ENCODE results near the gene RFC4.
"Not testable (repeated sequence)": the region's sequence is repeated elsewhere in the genome, so short reads cannot be mapped to it uniquely, and the experiment has no call there.

RFC4 gene

DNA sequence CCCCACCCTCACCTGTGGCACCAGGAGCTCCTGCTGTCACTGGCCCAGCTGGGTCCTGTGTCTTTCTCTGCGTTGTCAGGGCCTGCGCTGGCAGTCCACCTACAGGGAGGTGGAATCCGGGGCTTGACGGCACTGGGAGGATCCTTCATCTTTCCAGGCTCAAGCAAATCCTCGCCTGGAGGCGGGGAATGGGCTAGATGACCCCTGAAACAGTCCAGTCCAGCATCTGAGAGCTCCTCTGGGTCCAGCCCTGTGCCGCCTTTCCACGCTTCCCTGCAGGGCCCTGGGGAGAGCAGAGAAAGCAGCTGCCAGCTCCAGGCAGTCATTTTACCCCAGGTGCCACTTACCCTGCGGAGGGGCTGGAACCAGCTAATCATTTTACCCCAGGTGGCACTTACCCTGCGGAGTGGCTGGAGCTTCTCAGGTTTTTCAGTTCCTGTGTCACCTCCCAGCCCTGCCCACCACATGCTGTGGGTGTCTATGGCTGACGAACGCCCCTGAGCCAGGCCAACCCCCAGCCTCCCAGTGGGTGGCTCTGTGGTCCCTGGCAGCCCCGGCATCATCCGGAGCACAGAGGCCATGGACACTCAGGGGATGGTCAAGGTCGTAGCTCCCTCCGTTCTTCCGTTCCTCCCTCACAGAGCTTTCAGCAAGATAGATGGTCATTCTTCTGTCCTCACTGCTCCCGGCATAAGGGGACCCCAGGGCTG, 18.3 kb upstream of the RFC4 start:
- no peak for DNase-seq (ENCODE audit: low read depth)

DNA sequence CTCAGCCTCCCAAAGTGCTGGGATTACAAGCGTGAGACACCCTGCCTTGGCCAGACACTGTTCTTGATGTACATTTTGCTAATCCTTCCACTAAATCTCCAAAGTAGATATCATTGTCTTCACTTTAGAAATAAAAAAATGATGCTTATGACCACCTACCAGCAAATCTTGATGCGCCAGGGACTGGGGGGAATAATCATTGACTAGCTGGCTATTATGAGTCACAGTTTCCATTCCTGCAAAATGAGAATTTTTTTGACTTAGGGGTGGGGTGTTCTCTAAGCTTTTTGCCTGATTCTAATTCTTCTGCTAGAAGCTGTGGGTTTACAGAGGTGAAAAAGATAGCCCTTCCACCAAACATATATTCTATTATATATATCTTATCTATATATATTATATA, 17.1 kb upstream of the RFC4 start:
- peak; percentile 47 for DNase-seq (ENCODE audit: low read depth)

DNA sequence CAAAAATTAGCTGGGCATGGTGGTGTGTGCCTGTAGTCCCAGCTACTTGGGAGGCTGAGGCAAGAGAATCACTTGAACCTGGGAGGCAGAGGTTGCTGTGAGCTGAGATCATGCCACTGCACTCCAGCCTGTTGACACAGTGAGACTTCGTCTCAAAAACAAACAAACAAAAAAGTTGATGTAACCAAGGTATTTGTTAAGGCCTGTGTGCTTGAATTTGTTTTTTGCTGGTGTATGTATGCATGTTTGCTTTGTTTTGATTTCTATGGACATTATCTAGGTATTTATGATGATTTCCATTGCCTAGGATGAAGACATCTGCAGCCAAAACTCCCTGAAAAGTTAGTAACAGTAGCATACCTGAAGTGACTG, 16.1 kb upstream of the RFC4 start:
- peak; percentile 10 for DNase-seq (ENCODE audit: low read depth)

DNA sequence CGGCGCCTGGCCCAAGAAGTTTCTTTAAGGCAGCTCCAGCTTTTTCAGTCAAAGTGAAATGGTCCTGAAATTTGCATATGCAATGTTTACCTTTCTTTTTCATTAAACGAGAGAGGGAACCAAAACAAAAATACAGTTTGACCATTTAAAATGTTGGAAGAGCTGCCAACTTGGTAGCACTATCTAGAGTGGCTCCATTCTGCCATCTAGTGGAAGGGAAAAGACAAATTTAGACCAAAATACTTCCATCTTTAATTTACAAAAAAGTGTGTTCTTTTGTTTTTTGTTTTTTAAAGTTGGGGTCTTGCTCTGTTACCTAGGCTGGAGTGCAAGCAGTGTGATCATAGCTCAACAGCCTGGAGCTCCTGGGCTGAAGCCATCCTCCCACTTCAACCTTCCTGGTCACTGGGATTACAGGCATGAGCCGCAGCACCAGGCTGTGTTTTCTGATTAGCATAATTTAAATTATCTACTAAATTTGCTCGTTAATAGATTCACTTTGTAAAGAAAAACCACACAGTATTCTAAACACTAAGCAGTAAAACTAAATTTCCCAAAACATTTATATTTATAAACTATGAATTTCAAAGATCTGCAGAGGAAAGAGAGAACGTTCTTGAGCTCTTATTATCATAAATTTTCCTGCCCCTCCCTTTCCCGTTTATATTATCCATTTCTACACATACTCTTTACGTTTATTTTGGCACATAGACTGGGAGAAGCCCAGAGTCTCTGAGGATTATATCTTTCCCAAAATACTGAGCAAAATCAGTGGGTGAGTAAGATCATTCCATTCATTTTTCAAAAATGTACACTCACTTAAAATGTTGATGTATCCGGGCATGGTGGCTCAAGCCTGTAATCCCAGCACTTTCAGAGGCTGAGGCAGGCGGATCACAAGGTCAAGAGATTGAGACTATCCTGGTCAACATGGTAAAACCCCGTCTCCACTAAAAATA, 15.4 kb upstream of the RFC4 start:
- peak; percentile 66 for DNase-seq (ENCODE audit: low read depth)

DNA sequence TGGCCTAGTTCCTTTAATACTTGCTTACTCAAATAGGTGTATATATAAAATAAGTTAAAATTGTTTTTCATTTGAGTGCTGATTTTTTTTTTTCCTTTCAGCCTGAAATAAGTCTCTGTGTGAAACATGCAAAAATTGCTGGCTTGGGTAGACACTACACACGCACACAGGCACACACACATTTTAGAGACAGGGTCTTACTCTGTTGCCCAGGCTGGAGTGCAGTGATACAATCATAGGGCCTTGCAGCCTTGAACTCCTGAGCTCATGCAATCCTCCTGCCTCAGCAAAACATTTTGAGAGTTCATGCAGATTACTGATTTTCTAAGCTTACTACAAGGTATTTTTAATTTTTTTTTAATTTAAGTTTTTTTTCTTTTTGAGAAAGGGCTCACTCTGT, 12.7 kb upstream of the RFC4 start:
- DNase-seq (ENCODE audit: low read depth) = no peak

DNA sequence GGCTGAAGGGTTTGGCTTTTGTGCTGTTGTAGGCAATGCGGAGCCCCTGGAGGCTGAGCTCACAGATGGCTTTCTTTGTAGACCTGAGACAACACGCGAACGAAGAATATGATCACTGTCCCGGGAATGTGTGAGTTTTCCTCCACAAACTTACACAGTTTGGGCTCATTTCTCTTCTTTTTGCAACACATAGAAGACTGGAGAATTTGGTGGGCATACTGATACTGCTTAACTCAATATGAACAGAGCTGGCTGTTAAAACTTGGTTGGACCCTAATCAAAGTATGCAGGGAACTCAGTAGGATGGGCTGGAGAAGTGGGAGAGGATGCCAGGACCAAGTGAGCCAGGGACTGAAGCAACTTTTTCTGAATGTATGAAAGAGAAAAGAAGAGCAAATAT, 12.2 kb upstream of the RFC4 start:
- no peak for DNase-seq (ENCODE audit: low read depth)

DNA sequence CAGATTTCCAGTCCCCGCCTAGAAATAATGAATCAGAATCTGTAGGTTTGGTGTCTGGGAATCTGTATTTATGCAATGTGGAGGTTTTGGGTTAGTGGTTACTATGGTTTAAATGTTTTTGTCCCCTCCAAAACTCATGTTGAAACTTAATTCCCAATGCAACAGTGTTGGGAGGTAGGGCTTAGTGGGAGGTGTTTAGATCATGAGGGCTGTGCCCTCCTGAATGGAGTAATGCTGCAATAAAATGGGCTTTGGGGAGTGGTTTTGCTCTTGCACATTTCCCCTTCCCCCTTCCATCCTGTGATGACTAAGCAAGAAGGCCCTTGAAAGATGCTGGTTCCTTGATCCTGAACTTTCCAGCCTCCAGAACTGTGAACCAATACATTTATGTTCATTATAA, 9.2 kb upstream of the RFC4 start:
- DNase-seq (ENCODE audit: low read depth) = peak; percentile 87

DNA sequence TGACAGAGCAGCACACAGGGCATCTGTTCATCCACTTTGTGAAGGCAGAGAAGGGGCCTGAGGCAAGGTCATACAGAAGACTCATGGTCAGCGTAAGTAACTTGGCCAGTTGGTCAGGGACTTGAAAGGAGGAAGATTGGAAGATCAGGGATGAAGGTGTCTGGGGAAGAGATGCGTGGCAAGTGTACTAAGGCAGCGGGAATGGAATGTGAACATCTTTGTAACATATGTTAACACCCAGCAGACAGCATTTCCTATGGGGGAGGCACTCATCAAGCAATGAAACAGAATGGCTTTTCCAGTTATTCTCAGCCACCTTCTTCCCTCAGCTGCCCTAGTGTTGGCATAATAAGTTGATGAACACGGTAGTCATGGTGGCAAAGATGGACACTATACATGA, 7.8 kb upstream of the RFC4 start:
- no peak for DNase-seq (ENCODE audit: low read depth)

DNA sequence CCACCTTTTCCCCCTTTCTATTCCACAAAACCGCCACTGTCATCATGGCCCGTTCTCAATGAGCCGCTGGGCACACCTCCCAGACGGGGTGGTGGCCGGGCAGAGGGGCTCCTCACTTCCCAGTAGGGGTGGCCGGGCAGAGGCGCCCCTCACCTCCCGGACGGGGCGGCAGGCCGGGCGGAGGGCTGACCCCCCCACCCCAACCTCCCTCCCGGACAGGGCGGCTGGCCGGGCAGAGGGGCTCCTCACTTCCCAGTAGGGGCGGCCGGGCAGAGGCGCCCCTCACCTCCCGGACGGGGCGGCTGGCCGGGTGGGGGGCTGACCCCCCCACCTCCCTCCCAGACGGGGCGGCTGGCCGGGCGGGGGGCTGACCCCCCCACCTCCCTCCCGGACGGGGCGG, 5.0 kb upstream of the RFC4 start:
- DNase-seq (ENCODE audit: low read depth) = not testable (repeated sequence)

DNA sequence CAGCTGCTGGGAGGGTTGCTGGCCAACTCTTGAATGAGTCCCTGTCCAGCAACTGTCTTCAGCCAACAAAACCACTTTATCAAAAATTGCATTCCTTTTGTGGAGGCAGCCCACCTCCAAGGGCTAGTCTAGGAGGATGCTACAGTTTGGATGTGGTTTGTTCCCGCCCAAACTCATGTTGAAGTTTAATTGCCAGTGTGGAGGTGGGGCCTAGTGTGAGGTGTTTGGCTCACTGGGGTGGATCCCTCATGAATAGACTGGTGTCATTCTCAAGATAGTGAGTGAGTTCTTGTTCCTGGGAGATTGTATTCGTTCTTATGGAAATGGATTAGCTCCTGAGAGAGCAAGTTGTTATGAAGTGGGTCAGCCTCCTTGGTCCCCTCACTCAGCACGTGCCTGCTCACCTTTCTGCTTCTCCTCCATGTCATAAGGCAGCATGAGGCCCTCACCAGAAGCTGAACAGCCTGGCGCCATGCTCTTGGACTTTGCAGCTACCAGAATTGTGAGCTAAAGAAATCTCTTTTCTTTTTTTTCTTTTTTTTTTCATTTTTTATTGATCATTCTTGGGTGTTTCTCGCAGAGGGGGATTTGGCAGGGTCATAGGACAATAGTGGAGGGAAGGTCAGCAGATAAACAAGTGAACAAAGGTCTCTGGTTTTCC, 4.2 kb upstream of the RFC4 start:
- no peak for DNase-seq (ENCODE audit: low read depth)

DNA sequence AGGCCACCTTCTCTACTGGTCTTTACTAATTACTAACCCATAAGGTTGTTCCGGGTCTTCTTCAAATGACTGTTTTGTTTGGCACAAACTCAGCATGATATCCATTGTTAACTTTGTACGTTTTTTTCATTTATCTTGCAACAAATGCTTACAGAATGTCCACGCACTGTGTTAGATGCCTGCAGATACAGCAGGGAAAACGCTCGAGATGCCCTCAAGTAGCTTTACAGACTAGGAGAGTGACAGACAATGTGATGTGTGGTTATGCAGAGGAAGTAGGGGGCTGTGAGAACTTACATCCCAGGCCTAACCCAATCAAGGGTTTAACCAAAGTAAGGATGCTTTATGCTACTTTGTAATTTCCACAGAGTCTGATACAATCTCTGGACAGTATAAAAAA, 949 bp upstream of the RFC4 start:
- no peak for DNase-seq (ENCODE audit: low read depth)

DNA sequence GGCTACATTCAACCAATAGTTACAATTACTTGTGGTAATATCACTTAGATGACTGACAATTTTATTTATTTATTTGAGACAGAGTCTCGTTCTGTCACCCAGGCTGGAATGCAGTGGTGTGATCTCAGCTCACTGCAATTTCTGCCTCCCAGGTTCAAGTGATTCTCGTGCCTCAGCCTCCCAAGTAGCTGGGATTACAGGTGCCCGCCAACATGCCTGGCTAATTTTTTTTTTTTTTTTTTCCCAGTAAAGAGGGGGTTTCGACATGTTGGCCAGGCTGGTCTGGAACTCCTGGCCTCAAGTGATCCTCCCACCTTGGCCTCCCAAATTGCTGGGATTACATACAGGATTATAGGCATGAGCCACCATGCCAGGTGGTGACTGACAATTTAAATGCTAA, 2.8 kb downstream of the RFC4 start:
- not testable (repeated sequence) for DNase-seq (ENCODE audit: low read depth)

DNA sequence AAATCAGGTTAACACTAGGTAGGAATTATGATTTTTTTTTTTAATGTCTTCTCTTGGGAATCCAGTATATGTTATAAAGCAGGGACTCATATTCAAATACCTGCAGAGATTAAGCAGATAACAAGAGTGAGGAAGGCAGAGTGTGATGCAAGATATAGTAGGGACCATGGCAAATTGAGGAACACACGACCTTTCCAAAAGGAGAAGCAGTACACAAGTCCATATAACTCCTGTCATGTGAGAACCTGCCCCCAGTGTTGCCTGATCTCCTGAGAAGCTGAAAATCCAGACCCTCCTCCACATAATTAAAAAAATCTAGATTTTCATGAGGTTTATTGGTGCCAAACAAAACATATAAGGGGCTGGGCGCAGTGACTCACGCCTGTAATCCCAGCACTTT, 3.6 kb downstream of the RFC4 start:
- no peak for DNase-seq (ENCODE audit: low read depth)

DNA sequence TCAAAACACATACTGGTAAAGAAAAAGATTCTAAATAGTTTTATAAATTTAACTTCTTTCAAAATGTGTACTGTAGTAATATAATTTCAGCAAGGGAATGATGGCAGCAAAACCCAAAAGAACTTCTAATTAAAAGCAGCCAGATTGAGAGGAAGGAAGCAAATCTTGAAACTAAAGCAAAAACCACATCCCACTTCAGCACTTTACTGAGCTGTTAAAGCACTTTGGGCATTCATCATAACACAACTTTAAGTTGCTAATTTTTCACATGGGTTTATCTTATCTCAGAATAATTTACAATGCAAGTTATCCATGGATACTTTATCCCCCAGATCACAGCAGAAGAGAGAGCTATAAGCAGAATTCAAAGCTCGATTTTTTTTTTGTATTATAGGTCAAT, 6.0 kb downstream of the RFC4 start:
- no peak for DNase-seq (ENCODE audit: low read depth)

DNA sequence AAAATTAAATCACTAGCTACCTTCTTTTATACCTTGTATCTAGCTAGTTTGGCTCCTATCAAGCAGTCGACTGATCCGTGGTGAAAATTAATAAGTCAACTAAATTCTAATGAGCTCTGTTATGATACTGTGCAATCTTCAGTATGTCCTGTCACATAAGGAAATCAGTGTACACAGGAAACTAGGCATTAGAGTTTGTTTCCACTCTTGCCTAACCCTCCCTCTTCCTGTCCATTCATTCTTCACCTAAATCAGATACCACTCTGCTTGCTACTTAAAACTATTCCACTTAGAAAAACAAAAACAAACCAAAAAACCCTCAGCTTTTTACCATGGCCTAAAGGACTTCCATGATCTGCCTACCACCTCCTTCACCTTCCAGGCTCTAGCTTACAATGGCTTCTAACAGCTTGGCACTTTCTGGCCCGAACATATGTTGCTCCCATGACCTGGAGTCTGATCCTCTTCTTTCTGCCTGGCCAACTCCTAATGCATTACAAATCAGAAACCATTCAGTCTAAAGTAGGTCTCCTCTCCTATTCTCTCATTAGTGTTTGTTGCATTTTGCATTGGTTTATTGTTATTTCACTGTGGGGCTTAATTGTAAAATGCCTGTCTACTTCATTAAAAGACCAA, 7.9 kb downstream of the RFC4 start:
- DNase-seq (ENCODE audit: low read depth) = peak; percentile 58

DNA sequence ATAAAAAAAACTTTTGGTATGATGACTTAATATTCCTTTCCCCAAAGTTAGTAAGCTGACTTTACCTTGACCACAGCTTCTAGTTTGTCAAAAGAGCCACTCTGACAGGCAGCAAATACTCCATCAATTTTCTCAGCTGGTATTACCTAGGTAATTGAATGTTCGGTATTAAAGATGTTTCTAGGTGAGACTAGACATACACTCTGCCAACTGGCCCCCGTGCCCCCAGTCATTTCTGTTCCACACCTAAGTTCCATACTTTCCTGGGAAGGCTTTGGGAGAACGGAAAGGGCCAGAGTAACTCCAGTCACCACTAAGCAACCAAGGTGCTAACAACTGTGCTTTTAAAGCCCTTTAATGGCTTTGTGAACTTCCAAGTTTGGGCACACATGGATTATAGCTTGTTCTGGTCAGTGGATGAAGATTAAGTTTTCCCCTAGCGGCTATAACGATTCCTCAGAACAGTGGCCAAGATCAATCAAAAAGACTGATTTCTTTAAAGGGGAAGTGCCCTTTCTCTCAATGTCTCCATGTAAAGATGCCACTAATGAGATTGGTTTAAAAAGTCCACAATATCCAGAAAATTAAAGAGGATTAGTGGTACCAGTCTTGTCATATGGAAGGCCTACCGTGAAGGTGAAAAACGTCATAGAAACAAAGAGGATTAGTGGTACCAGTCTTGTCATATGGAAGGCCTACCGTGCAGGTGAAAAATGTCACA, 15.9 kb downstream of the RFC4 start:
- peak; percentile 49 for DNase-seq (ENCODE audit: low read depth)

DNA sequence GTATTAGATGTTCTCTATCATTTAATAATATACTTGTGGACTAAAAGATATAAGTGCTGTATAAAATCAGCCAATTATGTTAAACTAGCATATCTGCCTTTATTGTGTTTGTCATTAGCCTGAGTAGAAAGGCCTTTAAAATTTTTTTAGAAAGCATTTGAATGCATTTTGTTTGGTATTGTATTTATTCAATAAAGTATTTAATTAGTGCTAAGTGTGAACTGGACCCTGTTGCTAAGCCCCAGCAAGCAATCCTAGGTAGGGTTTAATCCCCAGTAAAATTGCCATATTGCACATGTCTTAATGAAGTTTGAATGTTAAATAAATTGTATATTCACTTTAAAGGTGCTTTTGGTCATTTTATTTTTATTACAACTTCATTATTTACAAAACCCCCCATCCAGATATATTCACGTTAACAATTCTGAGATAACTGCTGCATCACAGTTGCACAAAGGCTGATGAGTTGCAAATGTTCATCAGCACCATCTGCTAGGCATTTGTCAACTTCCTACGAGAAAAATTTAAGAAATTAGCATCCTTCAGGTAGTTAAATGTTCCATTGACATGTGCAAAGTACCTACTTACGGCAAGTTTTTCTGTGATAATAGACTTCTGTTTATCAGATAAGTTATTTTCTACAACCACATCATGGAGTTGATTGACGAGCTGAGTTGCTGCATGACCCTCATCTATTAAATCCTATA, 16.6 kb downstream of the RFC4 start:
- DNase-seq (ENCODE audit: low read depth) = no peak

DNA sequence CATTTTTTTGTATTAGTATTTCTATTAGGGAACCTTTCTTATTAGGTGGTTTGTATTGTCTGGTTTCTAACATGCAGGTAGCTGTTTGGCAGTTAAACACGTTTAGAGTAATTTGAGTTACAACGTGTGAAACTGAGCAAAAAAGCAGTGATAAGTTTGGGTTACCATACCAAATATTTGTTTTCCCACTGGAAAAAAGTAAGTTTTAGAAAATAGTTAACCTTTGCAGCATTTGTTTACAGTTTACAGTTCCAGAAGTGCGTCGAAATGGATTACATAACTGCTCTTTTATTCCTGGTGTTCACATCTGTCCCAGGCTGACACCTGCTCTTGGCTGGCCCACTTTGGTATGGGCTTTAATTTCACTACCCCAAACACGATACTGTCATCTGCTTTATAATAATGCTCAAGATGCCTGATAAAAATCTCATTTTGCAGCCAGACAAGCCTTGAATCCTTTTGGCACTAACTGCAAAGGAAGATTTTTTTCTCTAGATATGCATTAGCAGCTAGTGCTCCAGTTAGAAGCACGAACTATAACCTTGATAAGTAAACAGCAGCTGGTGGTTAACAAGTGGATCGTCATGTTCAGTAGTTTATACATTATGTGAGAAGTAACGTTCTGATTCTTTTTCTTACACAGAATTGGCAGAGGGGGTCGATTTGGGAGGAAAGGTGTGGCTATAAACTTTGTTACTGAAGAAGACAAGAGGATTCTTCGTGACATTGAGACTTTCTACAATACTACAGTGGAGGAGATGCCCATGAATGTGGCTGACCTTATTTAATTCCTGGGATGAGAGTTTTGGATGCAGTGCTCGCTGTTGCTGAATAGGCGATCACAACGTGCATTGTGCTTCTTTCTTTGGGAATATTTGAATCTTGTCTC, 17.6 kb downstream of the RFC4 start:
- no peak for DNase-seq (ENCODE audit: low read depth)

DNA sequence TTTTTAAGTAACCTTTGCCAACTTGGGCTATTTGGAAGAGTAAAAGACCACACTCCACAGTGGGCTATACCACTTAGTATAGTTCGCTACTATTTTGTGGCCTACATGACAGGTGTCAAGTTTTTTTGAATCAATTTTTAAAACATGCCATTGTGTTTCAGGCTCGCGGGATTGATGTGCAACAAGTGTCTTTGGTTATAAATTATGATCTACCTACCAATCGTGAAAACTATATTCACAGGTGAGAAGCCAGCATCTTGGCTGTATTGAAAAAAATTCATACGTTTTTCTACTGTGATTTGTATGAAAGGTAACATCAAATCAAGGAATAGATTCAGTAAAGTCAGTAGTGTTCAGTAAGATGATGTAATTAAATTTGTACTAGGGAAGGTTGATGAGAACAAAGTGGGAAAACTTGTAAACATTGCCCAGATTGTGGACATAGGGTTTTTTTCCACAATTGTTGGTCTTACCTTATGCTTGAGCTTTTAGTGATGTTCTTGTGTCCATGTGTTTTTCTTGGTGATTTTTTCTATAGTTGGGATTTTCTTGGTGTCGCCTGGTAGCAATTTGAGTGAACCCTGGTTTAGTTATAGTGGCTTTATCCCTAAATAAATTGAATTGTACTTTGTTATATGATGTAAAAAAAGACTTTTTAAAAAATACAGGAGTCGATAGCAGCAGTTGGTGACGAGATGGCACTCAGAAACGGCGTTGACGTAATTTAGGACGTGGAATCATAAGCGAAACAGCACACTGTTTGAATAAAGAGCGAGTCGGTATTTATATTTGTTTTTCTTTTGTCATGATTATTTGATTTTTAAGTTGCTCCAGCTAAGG, 18.4 kb downstream of the RFC4 start:
- no peak for DNase-seq (ENCODE audit: low read depth)

Data from iris pigment epithelial cell (primary cell).